ENCODE results near the gene MED15. TPM values are rescaled to one million over a fixed set of nuclear protein-coding genes. Genes with fewer than 3 reads are reported as not detected.

The MED15 gene
- total RNA-seq, 1 experiment from 2014 or later, result 31.0 TPM

DNA sequence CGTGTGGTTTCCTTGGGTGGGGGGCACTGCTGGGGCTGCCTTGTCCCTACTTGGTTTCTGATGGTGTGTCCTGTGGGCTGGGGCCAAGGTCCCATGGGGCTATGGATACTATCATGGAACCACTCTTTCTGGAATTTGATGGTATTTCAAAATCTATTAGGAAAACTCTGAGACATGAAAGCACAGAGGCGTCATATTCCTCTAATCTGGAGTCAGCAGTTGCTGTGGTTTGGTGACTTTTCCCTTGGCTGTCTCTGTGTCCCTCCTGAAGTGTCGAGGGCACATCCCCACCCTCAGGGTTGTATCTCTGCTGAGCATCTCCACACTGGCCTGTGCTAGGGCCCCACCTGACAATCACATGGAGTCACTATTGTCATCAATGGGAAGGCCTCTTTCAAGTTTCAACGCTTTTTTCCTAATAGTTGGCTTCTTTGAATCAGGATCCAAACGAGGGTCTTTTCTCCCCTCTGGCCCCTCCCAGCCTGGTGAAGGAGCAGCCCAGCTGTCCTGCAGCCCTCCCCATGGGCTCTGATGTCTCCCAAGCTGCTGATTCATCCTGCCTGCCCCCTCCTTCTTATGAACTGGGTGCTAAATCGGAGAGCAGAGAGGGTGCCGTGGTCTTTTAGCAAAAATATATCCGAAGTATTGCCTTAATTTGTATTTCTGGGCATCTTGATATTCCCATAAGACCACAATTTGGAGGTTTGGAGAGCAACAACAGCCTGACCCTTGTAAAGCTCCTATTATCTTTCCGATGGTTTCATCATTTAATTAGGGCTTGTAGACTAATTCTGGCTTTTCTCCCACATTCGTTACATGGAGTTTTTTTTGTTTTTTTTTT lies 38.5 kb downstream of the MED15 start:
- in situ Hi-C loops (cut with HindIII; ENCODE audit: low pct_unique_long_range_greater_than_20kb, low sequenced_read_pairs), result no loop called here
- no peak for DNase-seq (ENCODE audit: low read depth)

DNA sequence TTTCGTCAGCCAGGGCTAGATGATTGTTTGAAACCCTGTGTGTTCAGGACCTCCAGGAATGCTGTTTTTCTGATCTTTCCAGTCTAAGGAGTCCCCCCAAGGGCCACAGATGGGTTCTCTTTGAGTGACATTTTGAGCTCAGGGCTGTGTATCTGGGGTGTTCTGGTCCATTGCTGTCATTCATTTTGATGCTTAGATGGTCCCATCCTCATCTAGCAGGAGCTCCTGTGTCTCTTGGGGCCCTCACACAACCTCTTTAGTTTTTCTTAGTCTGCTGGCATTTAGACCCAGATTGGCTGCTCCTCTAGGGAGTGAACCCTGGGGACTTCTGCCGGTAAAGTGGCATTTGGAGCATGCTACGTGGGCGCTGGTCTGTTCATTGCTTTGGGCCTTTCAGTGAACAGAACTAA lies 39.1 kb downstream of the MED15 start:
- no peak for DNase-seq (ENCODE audit: low read depth)
- in situ Hi-C loops (cut with HindIII; ENCODE audit: low pct_unique_long_range_greater_than_20kb, low sequenced_read_pairs), result no loop called here

DNA sequence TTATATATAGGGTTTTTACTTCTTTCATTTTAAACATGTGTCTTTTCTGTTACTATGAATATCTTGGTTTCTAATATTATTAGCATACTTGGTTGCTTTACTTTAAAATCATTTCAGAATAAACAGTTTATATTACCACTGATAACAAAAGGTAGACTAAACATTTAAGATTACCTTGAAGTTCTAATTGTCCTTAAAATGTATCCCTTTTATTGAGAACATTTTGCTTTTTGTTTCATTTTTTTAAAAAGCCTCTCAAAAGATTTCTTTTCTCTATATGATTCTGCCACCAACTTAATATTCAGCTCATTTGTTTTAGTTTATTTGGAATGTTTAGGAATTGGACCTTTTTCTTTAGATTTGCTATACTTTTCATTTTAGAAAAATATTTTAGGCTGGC lies 39.6 kb downstream of the MED15 start:
- no peak for DNase-seq (ENCODE audit: low read depth)
- in situ Hi-C loops (cut with HindIII; ENCODE audit: low pct_unique_long_range_greater_than_20kb, low sequenced_read_pairs), result no loop called here

DNA sequence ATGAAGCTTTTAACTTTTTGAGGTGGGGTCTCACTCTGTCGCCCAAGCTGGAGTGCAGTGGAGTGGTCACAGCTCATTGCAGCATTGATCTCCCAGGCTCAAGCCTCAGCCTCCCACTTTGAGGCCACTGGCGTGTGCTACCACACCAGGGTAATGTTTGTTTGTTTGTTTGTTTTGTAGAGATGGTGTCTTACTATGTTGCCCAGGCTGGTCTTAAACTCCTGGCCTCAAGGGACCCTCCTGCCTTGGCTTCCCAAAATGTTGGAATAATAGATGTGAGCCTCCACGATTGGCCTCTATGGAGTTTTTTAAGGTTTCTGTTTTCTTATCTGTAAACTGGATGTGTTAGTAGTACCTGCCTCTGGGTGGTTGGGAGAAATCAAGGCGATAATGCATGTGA lies 41.4 kb downstream of the MED15 start:
- in situ Hi-C loops (cut with HindIII; ENCODE audit: low pct_unique_long_range_greater_than_20kb, low sequenced_read_pairs), result no loop called here

DNA sequence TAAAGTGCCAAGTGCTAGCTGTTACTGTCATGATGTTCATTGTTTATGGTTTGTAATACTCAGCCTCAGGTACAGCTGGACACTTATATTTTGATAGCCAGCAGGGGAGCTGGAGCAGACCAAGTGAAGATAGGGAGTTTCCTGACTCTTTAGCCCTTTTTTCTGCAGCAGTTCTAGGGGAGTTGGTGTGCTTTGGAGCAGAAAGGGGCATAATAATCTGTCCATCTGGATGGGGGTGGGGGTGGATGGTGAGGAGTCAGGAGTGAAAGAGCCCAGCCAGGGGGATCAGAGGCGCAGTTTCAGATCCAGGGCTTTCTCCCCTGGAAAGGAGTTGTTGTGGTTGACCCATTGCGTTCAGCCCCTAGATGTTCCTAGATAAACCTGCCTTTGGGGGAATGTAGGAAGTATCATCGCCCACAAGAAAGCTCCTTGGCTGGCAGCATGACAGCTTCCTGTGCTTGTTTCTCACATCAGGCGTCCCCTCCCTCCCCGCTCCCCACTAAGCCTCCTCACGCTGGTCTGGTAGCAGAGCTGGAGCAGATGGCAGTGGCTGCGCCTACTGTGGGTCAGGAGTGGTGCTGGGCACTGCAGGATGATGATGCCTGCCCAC lies 41.9 kb downstream of the MED15 start:
- peak; percentile 26 for DNase-seq (ENCODE audit: low read depth)
- in situ Hi-C loops (cut with HindIII; ENCODE audit: low pct_unique_long_range_greater_than_20kb, low sequenced_read_pairs), result no loop called here

More for the DNA sequence above, 41.4 kb downstream of the MED15 start:
- no peak for DNase-seq (ENCODE audit: low read depth)

DNA sequence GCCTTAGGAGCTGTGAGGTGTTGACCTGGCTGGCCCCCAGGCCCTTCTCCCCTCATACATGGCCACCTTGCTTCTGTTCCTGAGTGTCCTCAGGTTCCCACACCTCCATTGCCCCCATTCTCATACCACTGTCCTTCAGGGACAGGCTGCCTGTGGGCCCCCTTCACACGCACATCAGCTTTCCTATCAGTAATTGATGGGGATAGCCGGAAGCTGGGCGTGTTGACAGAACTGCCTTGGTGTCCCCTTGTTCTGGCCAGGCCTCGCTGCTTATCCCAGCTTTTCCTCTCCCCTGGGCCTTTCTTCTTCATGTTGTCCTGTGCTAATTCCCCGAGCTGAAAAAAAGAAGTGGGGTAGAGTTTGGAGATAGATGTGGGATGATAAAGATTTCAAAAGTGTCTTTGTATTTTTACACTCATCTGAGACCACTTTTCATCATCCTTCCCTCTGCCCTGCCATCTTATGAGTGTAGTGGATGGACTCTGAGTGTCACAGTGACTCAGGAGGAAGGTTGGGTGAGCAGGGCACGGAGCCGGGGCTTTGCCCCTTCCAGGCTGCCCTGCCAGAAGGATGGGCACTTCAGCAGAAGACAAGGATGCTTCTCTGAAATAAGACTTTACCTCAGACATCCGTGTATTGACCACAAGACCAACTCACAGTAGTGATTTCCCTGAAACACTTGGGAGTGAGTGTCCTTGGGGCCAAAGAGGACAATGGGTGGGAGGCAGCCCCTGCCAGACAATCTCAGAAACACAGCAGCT lies 42.8 kb downstream of the MED15 start:
- no peak for DNase-seq (ENCODE audit: low read depth)
- in situ Hi-C loops (cut with HindIII; ENCODE audit: low pct_unique_long_range_greater_than_20kb, low sequenced_read_pairs), result no loop called here

DNA sequence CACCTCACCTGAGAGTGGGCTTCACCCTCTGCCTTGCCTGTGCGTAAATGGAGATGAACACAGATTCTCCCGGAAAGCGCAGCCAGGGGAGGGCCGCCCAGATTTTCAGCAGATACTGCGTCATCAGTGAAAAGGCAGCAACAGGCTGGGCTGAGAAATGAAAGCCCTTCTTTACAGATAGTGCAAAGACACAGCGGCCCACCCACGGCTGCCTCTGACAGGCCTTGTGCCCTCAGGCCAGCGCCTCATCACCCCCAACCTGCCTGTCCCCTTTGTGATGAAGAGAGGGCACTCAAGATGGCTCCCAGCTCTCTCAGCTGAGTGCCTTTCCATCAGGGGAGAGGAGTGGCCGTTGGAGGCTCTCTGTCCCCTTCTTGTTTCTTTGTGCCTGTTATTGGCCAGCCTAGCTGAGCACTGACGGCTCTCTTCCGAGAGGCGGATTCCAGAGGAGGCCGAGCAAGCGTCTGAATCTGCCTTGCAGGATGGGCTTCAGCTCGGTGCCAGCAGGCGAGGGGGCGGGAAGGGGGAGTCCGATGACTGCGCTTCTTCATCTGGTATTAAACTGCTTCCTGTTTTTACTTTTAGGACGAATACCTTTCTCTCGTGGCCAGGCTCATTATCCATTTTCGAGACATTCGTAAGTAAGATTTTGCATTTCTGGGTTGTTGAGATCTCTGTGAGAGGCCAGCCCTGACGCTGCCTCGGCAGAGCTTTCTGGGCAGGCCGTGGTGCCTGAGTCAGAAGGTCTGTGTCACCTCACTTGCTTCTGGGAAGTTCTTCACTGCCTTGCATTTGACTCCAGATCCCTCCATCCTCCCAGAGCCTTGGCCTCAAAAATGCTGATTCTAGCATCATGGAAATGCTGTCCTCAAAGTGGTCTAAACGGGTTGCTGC lies 43.7 kb downstream of the MED15 start:
- in situ Hi-C loops (cut with HindIII; ENCODE audit: low pct_unique_long_range_greater_than_20kb, low sequenced_read_pairs), result no loop called here
- no peak for DNase-seq (ENCODE audit: low read depth)

DNA sequence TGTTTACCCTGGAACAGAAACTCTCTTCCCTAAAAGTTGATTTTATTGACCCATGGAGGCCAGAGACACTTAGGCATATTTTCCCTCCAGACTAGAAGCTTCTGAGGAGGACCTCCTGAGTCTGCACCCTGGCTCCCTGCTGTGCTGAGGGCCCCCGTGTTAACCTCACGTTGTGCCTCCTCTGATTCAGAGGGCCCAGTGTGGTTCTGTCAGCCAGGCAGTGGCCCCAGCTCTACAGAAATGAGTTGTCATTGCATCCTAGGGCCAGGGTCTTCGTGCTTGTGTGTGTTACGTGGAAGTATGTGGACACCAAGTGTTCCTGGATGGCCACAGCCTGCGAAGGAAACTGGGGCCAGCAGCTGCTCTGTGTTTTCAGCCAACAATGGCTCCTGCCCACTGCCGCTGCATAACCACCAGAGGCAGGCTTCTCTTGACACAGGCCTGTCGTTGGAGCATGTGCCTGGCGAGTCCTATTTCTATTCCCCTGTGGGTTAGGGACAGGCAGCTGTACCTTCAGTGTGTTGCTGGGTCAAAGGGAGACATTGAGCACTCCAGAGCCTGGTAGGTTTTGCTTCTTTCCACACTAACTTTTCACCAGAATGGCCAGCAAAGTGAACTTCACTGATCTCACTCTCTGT lies 44.5 kb downstream of the MED15 start:
- in situ Hi-C loops (cut with HindIII; ENCODE audit: low pct_unique_long_range_greater_than_20kb, low sequenced_read_pairs), result no loop called here
- DNase-seq (ENCODE audit: low read depth), result no peak

DNA sequence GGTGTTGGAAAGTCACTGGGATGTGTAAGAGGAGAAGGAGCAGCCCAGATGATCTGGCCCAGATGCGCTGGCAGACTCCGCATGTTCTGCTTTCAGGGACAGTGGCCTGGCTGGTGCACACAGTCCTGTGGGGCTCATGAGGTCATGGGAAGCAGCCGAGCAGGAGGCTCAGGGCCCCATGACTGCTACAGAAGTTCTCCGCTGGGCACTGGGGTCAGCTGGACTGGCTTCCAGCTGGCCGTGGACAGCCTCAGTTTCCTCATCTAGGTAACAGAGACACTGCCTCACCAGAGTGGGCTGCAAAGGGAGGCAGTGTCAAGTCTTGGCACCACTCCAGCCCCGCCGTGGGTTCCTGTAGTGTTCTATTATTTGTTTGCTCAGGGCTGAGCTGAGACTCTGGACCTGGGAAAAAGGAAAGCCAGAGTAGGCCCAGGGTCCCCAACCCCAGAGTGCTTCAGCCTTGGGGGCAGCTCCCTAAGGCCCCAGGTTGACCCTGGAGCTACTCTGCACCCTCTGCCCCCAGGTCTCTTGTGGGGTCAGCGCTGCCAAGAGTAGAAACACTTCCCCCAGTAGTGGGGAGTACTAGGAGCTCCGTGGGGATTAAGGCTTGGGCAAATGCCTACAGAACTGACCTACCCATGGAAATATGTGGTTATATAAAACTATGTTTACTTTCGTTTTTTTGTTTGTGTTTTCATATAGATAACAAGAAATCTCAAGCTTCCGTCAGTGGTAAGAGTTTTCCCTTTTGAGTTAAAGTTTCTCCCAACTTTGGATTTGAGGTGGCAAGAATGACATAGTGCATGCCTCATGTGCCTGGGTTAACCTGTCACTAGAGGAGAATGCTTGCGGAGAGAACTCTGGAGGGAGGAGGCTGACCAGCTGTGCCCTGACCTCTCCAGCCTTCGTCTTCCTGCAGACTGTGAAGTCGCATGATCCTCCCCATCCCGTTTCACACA lies 45.3 kb downstream of the MED15 start:
- in situ Hi-C loops (cut with HindIII; ENCODE audit: low pct_unique_long_range_greater_than_20kb, low sequenced_read_pairs), result no loop called here
- DNase-seq (ENCODE audit: low read depth), result peak; percentile 80

DNA sequence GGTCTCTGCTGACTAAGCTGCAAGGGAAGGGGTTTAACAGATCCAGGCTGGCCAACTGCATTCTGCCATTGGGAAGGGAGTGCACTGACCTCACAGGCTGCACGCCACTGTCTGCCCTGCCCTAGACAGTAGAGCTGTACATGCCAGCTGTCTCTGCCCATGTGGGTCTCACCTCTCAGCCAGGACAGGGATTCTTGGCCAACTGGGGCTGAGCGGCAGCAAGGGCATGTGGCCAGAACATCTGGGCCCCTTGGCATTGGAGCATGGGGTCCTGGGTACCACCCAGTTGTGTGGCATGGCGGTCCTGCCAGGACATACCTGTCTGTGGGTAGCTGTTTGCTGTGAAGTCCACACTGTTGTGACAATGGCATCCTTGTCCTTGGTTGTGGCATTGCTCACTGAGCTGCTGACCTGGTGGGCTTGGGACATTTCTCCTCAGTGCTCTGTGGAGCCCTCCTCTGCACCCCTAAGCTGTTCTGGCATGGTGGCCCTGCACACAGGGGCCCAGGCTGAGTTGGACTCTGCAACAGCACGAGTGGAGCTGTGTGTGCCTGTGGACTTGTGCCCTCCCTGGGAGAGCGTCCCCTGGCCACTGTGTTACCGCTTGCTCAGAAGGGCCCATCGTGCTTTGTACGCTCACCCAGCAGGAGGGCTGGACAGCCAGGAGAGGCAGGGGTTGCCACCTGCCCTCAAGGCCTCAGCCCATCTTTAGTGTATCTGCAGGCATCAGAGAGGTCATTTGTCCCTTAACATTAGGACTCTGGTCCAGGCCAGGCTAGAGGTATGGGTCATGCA lies 46.7 kb downstream of the MED15 start:
- in situ Hi-C loops (cut with HindIII; ENCODE audit: low pct_unique_long_range_greater_than_20kb, low sequenced_read_pairs), result no loop called here
- DNase-seq (ENCODE audit: low read depth), result no peak

DNA sequence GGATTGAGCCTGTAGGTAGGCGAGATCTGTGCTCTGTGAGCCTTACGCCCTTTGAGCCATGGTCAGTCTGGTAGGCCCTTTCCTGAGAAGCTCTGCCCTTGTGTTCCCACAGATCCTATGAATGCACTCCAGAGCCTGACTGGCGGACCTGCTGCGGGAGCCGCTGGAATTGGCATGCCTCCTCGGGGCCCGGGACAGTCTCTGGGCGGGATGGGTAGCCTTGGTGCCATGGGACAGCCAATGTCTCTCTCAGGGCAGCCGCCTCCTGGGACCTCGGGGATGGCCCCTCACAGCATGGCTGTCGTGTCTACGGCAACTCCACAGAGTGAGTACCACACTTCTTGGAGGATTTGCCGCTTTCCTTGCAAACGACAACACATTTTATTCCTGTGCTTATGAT lies 47.4 kb downstream of the MED15 start:
- in situ Hi-C loops (cut with HindIII; ENCODE audit: low pct_unique_long_range_greater_than_20kb, low sequenced_read_pairs), result no loop called here
- DNase-seq (ENCODE audit: low read depth), result no peak

DNA sequence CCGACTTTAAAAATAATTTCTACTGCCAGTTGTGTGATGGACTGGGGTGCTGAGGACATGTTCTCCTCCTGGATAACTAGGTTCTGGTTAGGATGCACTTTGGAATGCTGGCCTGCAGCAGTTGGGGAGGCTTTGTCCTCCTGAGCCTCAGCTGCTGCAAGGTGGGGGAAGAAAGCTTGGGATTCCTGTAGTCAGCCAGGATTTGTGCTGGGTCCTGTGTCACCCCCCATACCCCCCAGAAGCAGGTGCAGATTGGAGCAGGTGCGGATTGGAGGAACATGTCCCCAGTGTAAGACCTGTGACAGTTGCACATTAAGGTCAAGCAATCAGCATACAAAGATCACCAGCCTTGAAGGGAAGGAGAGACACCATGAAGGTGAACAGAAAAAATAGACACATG lies 51.1 kb downstream of the MED15 start:
- no peak for DNase-seq (ENCODE audit: low read depth)
- in situ Hi-C loops (cut with HindIII; ENCODE audit: low pct_unique_long_range_greater_than_20kb, low sequenced_read_pairs), result no loop called here

DNA sequence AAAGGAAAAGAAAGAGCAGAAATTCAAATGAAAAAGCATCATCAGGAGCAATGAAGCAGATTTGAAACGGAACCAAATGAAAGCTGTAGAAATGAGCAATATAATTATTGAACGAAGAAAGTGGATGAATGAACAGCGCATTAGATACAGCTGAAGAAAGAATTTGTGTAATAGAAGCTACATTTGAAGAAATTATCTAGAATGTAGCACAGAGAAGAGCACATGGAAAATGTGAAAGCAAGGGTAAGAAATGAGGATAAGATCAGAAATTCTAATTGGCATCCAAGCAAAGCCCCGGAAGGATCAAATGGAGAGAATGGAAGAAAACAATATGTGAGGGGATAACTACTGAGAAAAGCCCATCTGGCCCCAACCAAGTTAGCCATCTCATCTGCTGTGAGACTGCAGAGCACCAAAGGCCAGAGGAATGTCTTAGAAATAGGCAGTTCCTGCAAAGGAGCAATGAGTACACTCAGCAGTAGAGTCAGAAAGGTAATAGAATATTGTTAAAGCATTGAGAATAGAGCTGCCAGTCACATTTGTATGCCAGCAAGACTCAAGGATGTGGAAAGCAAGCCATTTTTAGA lies 51.9 kb downstream of the MED15 start:
- DNase-seq (ENCODE audit: low read depth), result no peak
- in situ Hi-C loops (cut with HindIII; ENCODE audit: low pct_unique_long_range_greater_than_20kb, low sequenced_read_pairs), result no loop called here

DNA sequence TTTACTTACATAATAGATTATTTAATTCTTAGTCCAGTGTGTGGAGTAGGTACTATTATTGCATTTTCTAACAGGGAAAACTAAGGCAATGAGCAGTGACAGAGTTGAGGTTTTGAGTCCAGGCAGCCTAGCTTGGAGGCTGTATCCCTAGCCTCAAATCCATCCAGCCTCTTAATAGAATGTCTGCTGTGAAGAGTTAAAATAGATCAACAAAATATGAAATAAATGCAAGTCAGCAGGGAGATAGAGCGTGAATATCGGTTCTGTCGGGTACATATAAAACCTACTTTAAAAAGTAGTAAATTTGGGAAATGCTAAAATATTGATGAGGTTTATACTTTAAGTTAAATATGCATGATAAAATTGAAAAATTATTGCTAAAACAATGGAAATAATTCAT lies 53.3 kb downstream of the MED15 start:
- in situ Hi-C loops (cut with HindIII; ENCODE audit: low pct_unique_long_range_greater_than_20kb, low sequenced_read_pairs), result no loop called here
- DNase-seq (ENCODE audit: low read depth), result no peak

DNA sequence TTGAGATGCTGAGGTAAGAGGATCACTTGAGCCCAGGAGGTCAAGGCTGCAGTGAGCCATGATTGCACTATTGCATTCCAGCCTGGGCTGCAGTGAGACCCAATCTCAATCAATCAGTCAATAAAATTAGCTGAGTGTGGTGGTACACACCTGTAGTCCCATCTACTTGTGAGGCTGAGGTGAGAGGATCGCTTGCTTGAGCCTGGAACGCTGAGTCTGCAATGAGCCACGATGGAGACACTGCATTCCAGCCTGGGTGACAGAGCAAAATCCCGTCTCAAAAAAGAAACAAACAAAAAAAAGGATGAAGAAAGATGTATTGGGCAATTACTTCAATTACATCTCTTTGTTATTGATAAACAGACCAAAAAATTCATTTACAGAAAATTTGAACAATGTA lies 54.5 kb downstream of the MED15 start:
- DNase-seq (ENCODE audit: low read depth), result no peak
- in situ Hi-C loops (cut with HindIII; ENCODE audit: low pct_unique_long_range_greater_than_20kb, low sequenced_read_pairs), result no loop called here

Data from Caki2 (cell line).